WTC11 (cell line): Measurements from ENCODE around the gene TEAD1. TPM values are rescaled to one million over a fixed set of nuclear protein-coding genes. Genes with fewer than 3 reads are reported as not detected.

ENCODE experiments used
- ATAC-seq: fragments of 200-7000 bp; cut with Tn5 transposase; 2 replicates; pipeline ENCODE4 v1.10.0; 2021; ENCODE audit warnings: mild to moderate bottlenecking, moderate library complexity
- CTCF ChIA-PET: fragments of 300-600 bp; sonication (Branson Sonifier 250); formaldehyde crosslinking; loops from one replicate; lab custom pipeline; 2021; ENCODE audit warnings: antibody characterized with exemption; lab: Charles Lee
- POLR2A ChIA-PET: fragments of 350-600 bp; sonication (Branson Sonifier 250); formaldehyde crosslinking; loops from one replicate; lab custom pipeline; 2021; ENCODE audit warnings: antibody characterized with exemption; lab: Charles Lee
- DNase-seq: peaks from one replicate; pipeline ENCODE4 v3.0.0; 2021; ENCODE audit warnings: low spot score
- H3K27ac Mint-ChIP-seq: 2 replicates; pipeline ENCODE4 v1.8.0; 2021; ENCODE audit warnings: mixed read lengths
- H3K27me3 Mint-ChIP-seq: 2 replicates; pipeline ENCODE4 v1.8.0; 2021; ENCODE audit warnings: low read depth, mild to moderate bottlenecking, moderate library complexity, mixed read lengths
- H3K36me3 Mint-ChIP-seq: 2 replicates; pipeline ENCODE4 v1.8.0; 2021; ENCODE audit warnings: mixed read lengths
- H3K4me1 Mint-ChIP-seq: 2 replicates; pipeline ENCODE4 v1.8.0; 2022; ENCODE audit warnings: mixed read lengths
- H3K4me3 Mint-ChIP-seq: 2 replicates; pipeline ENCODE4 v1.8.0; 2021; ENCODE audit warnings: mild to moderate bottlenecking, moderate library complexity, mixed read lengths
- H3K9me3 Mint-ChIP-seq: 2 replicates; pipeline ENCODE4 v1.8.0; 2021; ENCODE audit warnings: mixed read lengths
- ATF3 ChIP-seq: sonication (generic); formaldehyde crosslinking; conservative IDR thresholded peaks from 2 replicates; pipeline ENCODE4 v1.8.1; 2022; ENCODE audit warnings: mild to moderate bottlenecking, missing genetic modification reagents
- ELF4 ChIP-seq: sonication (generic); formaldehyde crosslinking; IDR thresholded peaks from 2 replicates; pipeline ENCODE4 v1.8.1; 2022; ENCODE audit warnings: low read depth, mild to moderate bottlenecking, moderate library complexity, missing genetic modification reagents
- EMX1 ChIP-seq: fragments of 250-450 bp; sonication (Bioruptor Pico); IDR thresholded peaks from 2 replicates; pipeline ENCODE4 v1.8.0; 2021; ENCODE audit warnings: mild to moderate bottlenecking
- FOXK1 ChIP-seq: sonication (generic); formaldehyde crosslinking; IDR thresholded peaks from 2 replicates; pipeline ENCODE4 v1.8.0; 2022; ENCODE audit warnings: mild to moderate bottlenecking, moderate library complexity, missing genetic modification reagents
- GABPB1 ChIP-seq: sonication (generic); formaldehyde crosslinking; IDR thresholded peaks from 2 replicates; pipeline ENCODE4 v1.8.1; 2023; ENCODE audit warnings: mild to moderate bottlenecking, missing genetic modification reagents
- GRHL2 ChIP-seq: fragments of 250-450 bp; sonication (Bioruptor Pico); IDR thresholded peaks from 2 replicates; pipeline ENCODE4 v1.8.0; 2022; ENCODE audit warnings: mild to moderate bottlenecking, moderate library complexity; ENCODE audit not compliant: insufficient replicate concordance, severe bottlenecking
- IRF2 ChIP-seq: sonication (generic); formaldehyde crosslinking; IDR thresholded peaks from 2 replicates; pipeline ENCODE4 v1.8.0; 2022; ENCODE audit warnings: low read depth, missing genetic modification reagents, borderline replicate concordance
- MAX ChIP-seq: sonication (generic); formaldehyde crosslinking; IDR thresholded peaks from 2 replicates; pipeline ENCODE4 v1.8.0; 2022; ENCODE audit warnings: mild to moderate bottlenecking, missing genetic modification reagents
- MYBL2 ChIP-seq: sonication (generic); formaldehyde crosslinking; IDR thresholded peaks from 2 replicates; pipeline ENCODE4 v1.8.1; 2023; ENCODE audit warnings: mild to moderate bottlenecking, moderate library complexity, missing genetic modification reagents
- PRDM15 ChIP-seq: sonication (generic); formaldehyde crosslinking; IDR thresholded peaks from 2 replicates; pipeline ENCODE4 v1.8.0; 2022; ENCODE audit warnings: missing genetic modification reagents
- TEAD4 ChIP-seq: sonication (generic); formaldehyde crosslinking; IDR thresholded peaks from 2 replicates; pipeline ENCODE4 v1.8.0; 2022; ENCODE audit warnings: mild to moderate bottlenecking, missing genetic modification reagents
- USF2 ChIP-seq: sonication (generic); formaldehyde crosslinking; IDR thresholded peaks from 2 replicates; pipeline ENCODE4 v1.8.1; 2023; ENCODE audit warnings: mild to moderate bottlenecking, missing genetic modification reagents, moderate library complexity
- ZBTB21 ChIP-seq: sonication (generic); formaldehyde crosslinking; IDR thresholded peaks from 2 replicates; pipeline ENCODE4 v1.8.1; 2023; ENCODE audit warnings: mild to moderate bottlenecking, missing genetic modification reagents, borderline replicate concordance
- ZNF416 ChIP-seq: fragments of 250-450 bp; sonication (Bioruptor Pico); IDR thresholded peaks from 2 replicates; pipeline ENCODE4 v1.9.0; 2021; ENCODE audit warnings: mild to moderate bottlenecking, inconsistent platforms
- total RNA-seq: library from RNA; stranded (reverse); gene quantifications from 3 replicates; pipeline ENCODE4 v1.2.3, GENCODE V29; 2021
- TF ChIP-seq, protein P1 (sequence below): fragments of 250-450 bp; sonication (Bioruptor Pico); IDR thresholded peaks from 2 replicates; pipeline ENCODE4 v1.9.0; 2021; ENCODE audit warnings: mild to moderate bottlenecking
- TF ChIP-seq, protein P2 (sequence below): sonication (generic); formaldehyde crosslinking; IDR thresholded peaks from 2 replicates; pipeline ENCODE4 v1.8.1; 2023; ENCODE audit warnings: mild to moderate bottlenecking, missing genetic modification reagents, borderline replicate concordance
- TF ChIP-seq, protein P3 (sequence below): sonication (generic); formaldehyde crosslinking; IDR thresholded peaks from 2 replicates; pipeline ENCODE4 v1.8.0; 2022; ENCODE audit warnings: mild to moderate bottlenecking, missing genetic modification reagents
- TF ChIP-seq, protein P4 (sequence below): sonication (generic); formaldehyde crosslinking; IDR thresholded peaks from 2 replicates; pipeline ENCODE4 v1.8.0; 2022; ENCODE audit warnings: mild to moderate bottlenecking, missing genetic modification reagents

Gene TEAD1
- total RNA-seq, 1 experiment from 2014 or later: 79.9 TPM

DNA sequence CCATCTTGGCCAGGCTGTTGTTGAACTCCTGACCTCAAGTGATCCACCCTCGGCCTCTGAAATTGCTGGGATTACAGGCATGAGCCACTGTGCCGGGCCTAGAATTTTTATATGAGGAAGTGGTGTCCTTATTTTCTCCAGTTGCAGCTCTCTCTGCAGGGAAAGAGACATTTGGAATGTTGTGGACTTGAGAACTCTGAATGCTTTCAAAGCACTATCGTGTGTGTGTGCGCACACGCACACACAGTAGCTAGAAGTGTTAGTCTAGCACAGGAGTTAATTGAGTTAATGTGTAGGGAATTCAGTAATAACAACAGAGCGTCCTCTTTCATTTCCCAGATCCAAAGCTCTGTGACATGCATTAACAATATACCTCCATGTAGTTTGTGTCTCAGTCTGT, 170.9 kb downstream of the TEAD1 start:
- Mint-ChIP-seq H3K4me1 (peaks cover 74% of the 10 kb centered on the region), H3K36me3 (no peaks in the 10 kb centered on the region), H3K9me3 (no peaks in the 10 kb centered on the region), H3K27ac (peak overlapping the region; percentile 87; the same call in 1 of the 2 replicates), H3K4me3 (no peak overlapping the region), H3K27me3 (no peaks in the 10 kb centered on the region)
- ChIA-PET CTCF (interaction anchor here (0.6 to 1.5 kb wide), 3 partner anchors 17 to 245 kb away, joined by 3 to 5 read pairs (median 4); no protein-coding TSS in a partner anchor), POLR2A (interaction anchor here (0.6 kb wide), 1 partner anchor 200 kb away, joined by 5 read pairs; no protein-coding TSS in a partner anchor)
- ATAC-seq (no peak), DNase-seq (no peak)
- TF ChIP-seq ATF3 (CRISPR knock-in tag) (no peak), GRHL2 (no peak), GABPB1 (CRISPR knock-in tag) (no peak), FOXK1 (CRISPR knock-in tag) (no peak), MAX (CRISPR knock-in tag) (no peak), EMX1 (CRISPR knock-in tag) (no peak), ELF4 (CRISPR knock-in tag) (no peak), IRF2 (CRISPR knock-in tag) (no peak), ZBTB21 (no peak), ZNF416 (CRISPR knock-in tag) (no peak), PRDM15 (CRISPR knock-in tag) (no peak), MYBL2 (no peak), USF2 (CRISPR knock-in tag) (no peak), TEAD4 (CRISPR knock-in tag) (no peak)
- TF ChIP-seq, protein P1, sequence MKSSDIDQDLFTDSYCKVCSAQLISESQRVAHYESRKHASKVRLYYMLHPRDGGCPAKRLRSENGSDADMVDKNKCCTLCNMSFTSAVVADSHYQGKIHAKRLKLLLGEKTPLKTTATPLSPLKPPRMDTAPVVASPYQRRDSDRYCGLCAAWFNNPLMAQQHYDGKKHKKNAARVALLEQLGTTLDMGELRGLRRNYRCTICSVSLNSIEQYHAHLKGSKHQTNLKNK: no peak
- TF ChIP-seq, protein P2, sequence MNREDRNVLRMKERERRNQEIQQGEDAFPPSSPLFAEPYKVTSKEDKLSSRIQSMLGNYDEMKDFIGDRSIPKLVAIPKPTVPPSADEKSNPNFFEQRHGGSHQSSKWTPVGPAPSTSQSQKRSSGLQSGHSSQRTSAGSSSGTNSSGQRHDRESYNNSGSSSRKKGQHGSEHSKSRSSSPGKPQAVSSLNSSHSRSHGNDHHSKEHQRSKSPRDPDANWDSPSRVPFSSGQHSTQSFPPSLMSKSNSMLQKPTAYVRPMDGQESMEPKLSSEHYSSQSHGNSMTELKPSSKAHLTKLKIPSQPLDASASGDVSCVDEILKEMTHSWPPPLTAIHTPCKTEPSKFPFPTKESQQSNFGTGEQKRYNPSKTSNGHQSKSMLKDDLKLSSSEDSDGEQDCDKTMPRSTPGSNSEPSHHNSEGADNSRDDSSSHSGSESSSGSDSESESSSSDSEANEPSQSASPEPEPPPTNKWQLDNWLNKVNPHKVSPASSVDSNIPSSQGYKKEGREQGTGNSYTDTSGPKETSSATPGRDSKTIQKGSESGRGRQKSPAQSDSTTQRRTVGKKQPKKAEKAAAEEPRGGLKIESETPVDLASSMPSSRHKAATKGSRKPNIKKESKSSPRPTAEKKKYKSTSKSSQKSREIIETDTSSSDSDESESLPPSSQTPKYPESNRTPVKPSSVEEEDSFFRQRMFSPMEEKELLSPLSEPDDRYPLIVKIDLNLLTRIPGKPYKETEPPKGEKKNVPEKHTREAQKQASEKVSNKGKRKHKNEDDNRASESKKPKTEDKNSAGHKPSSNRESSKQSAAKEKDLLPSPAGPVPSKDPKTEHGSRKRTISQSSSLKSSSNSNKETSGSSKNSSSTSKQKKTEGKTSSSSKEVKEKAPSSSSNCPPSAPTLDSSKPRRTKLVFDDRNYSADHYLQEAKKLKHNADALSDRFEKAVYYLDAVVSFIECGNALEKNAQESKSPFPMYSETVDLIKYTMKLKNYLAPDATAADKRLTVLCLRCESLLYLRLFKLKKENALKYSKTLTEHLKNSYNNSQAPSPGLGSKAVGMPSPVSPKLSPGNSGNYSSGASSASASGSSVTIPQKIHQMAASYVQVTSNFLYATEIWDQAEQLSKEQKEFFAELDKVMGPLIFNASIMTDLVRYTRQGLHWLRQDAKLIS (CRISPR knock-in tag): no peak
- TF ChIP-seq, protein P3, sequence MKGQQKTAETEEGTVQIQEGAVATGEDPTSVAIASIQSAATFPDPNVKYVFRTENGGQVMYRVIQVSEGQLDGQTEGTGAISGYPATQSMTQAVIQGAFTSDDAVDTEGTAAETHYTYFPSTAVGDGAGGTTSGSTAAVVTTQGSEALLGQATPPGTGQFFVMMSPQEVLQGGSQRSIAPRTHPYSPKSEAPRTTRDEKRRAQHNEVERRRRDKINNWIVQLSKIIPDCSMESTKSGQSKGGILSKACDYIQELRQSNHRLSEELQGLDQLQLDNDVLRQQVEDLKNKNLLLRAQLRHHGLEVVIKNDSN (CRISPR knock-in tag): no peak
- TF ChIP-seq, protein P4, sequence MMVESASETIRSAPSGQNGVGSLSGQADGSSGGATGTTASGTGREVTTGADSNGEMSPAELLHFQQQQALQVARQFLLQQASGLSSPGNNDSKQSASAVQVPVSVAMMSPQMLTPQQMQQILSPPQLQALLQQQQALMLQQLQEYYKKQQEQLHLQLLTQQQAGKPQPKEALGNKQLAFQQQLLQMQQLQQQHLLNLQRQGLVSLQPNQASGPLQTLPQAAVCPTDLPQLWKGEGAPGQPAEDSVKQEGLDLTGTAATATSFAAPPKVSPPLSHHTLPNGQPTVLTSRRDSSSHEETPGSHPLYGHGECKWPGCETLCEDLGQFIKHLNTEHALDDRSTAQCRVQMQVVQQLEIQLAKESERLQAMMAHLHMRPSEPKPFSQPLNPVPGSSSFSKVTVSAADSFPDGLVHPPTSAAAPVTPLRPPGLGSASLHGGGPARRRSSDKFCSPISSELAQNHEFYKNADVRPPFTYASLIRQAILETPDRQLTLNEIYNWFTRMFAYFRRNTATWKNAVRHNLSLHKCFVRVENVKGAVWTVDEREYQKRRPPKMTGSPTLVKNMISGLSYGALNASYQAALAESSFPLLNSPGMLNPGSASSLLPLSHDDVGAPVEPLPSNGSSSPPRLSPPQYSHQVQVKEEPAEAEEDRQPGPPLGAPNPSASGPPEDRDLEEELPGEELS (CRISPR knock-in tag): no peak
